Measurements from ENCODE around the gene TOMM6. TPM values are rescaled to one million over a fixed set of nuclear protein-coding genes. Genes with fewer than 3 reads are reported as not detected.

Gene TOMM6
- polyA plus RNA-seq, 1 of the 3 experiments (the other 2 are of a cell fraction), result 493 TPM

DNA sequence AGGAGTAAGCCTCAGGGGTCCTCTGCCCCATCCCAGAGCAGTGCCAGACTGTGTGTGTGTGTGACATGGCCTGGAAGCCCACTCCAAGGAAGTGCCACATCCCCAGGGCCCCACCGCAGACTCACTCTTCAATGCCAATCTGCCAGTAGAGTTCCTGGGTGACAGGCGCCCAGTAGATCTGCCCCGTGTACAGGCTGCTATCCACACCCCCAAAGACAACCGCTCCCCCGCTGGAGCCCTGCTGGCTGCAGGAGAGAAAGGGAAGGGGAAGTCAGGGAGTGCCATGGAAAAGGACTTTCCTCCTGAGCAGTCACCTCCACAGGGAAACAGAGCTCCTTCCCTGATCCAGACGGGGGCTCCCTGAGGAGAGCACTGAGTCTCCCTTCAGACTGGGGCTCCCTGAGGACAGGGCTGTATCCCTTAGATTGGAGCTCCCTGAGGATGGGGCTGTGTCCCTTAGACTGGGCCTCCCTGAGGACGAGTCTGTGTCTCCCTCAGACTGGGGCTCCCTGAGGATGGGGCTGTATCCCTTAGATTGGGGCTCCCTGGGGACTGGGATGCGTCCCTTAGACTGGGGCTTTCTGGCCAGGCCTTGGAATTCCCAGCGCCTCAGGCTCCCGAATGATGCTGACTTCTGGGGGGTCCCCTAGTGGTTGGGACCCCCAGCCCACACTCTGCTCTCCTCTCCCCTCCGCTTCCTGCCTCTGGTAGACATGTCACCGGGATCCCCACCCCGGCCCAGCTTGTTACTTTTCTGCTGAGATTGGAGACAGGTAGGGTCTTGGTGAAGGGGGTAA, 46.9 kb upstream of the TOMM6 start:
- H3F3A ChIP-seq (replicated peaks; ENCODE audit: insufficient read depth), result no peaks in the 10 kb centered on the region
- no peaks in the 10 kb centered on the region for H3K9me2 ChIP-seq
- CTCF ChIA-PET, result interaction anchor here (1.3 to 2.1 kb wide), 2 partner anchors 14 to 46 kb away, joined by 4 to 13 read pairs; partner anchors contain the start of gene TOMM6
- H3K4me1 ChIP-seq (ENCODE audit: control insufficient read depth in 1 of 2, insufficient read depth in 2 of 2, low read depth in 1 of 2, low read length in 1 of 2), result peaks cover 0 to 5% of the 10 kb centered on the region in 2 experiments; a peak in 2 of 4 replicates
- H3K27ac ChIP-seq (ENCODE audit: low read depth in 2 of 2, low read length in 1 of 2), result no peak overlapping the region
- H2AFZ ChIP-seq (ENCODE audit: low read depth), result no peak overlapping the region
- H3K9me3 ChIP-seq, result no peaks in the 10 kb centered on the region
- no peak for DNase-seq
- no peaks in the 10 kb centered on the region for H3K27me3 ChIP-seq (ENCODE audit: insufficient read depth)
- no peaks in the 10 kb centered on the region for H3K79me2 ChIP-seq (ENCODE audit: insufficient read depth)
- no peak overlapping the region for H3K4me2 ChIP-seq
- TF ChIP-seq RCOR1 (IDR thresholded peaks at IDR 0.05; ENCODE audit: low read length) (no peak), MXI1 (IDR thresholded peaks at IDR 0.05; ENCODE audit: low read depth, low read length) (no peak), RFX5 (IDR thresholded peaks at IDR 0.05; ENCODE audit: low read length) (no peak), FOXJ3 (CRISPR knock-in tag; IDR thresholded peaks at IDR 0.05) (no peak), SIN3A (IDR thresholded peaks at IDR 0.05; ENCODE audit: borderline replicate concordance, low read depth, low read length) (no peak), TCF12 (IDR thresholded peaks at IDR 0.05) (no peak), MEF2A (IDR thresholded peaks at IDR 0.05; ENCODE audit: borderline replicate concordance, low read depth) (no peak)
- TF ChIP-seq, protein P1, sequence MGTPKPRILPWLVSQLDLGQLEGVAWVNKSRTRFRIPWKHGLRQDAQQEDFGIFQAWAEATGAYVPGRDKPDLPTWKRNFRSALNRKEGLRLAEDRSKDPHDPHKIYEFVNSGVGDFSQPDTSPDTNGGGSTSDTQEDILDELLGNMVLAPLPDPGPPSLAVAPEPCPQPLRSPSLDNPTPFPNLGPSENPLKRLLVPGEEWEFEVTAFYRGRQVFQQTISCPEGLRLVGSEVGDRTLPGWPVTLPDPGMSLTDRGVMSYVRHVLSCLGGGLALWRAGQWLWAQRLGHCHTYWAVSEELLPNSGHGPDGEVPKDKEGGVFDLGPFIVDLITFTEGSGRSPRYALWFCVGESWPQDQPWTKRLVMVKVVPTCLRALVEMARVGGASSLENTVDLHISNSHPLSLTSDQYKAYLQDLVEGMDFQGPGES (IDR thresholded peaks at IDR 0.05; ENCODE audit: low read depth, low read length), result no peak
- 77% methylated on average over 8 of the region's 13 CpGs for WGBS (ENCODE audit: low lambda C conversion rate)
- no peaks in the 10 kb centered on the region for H3K36me3 ChIP-seq (replicated peaks in 1 of 2; ENCODE audit: control insufficient read depth in 1 of 2, insufficient read depth in 2 of 2, low read length in 1 of 2)
- no peak overlapping the region for H3K9ac ChIP-seq
- H3K4me3 ChIP-seq (ENCODE audit: low read depth in 2 of 2, low read length in 1 of 2), result no peak overlapping the region
- H4K20me1 ChIP-seq (ENCODE audit: insufficient read depth), result no peaks in the 10 kb centered on the region
- POLR2A ChIA-PET, result no interaction called here

DNA sequence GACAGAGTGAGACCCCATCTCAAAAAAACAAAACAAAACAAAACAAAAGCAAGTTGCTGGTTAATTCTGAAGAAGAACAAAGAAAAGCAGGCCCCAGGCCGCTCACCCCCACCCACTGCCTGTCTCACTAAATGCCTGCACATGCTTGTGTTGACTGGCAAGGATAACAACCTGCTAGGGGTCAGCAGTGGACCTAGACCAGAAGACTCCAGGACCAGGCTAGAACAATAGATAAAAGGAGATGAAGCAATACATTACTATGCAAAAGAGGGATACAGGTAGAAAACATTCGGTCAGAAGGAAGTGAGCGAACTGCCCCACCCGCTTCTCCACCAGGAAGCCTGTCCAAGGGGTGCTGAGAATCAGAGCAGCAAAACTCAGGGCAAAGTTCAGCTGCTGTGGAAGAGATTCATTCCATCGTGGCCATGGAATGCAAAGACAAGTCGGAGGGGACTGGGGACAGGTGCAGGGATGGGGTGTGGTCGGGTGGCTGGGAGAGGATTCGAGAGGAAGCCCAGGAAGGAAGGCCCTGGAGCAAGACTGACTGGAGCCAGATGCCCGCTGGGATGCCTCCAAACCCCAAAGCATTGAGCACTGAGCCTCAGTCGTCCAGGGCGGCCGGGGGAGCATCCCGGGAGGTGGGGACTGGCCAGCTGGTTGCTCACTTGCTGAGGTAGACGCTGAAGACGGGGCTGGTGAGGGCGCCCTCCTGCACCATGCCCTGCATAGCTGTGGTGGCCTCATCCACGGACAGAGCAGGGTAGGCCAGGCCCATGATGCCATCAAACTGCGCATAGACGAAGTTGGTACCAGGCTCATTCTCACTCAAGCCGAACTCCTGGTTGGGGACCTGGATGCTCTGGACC, 45.6 kb upstream of the TOMM6 start:
- no peaks in the 10 kb centered on the region for H3K9me2 ChIP-seq
- H3K79me2 ChIP-seq (ENCODE audit: insufficient read depth), result no peaks in the 10 kb centered on the region
- no peak overlapping the region for H3K9ac ChIP-seq
- H3K27me3 ChIP-seq (ENCODE audit: insufficient read depth), result no peaks in the 10 kb centered on the region
- no peak overlapping the region for H3K4me3 ChIP-seq (ENCODE audit: low read depth in 2 of 2, low read length in 1 of 2)
- H3K9me3 ChIP-seq, result no peaks in the 10 kb centered on the region
- 71% methylated on average over 10 of the region's 20 CpGs for WGBS (ENCODE audit: low lambda C conversion rate)
- no peaks in the 10 kb centered on the region; a peak in 1 of 4 replicates for H3K4me1 ChIP-seq (ENCODE audit: control insufficient read depth in 1 of 2, insufficient read depth in 2 of 2, low read depth in 1 of 2, low read length in 1 of 2)
- no peak overlapping the region for H3K4me2 ChIP-seq
- H3K36me3 ChIP-seq (replicated peaks in 1 of 2; ENCODE audit: control insufficient read depth in 1 of 2, insufficient read depth in 2 of 2, low read length in 1 of 2), result no peaks in the 10 kb centered on the region
- no peak for DNase-seq
- no peaks in the 10 kb centered on the region for H3F3A ChIP-seq (replicated peaks; ENCODE audit: insufficient read depth)
- CTCF ChIA-PET, result interaction anchor here (0.7 to 1.3 kb wide), 2 partner anchors 13 to 46 kb away, joined by 3 to 4 read pairs; partner anchors contain the start of gene TOMM6
- POLR2A ChIA-PET, result no interaction called here
- H3K27ac ChIP-seq (ENCODE audit: low read depth in 2 of 2, low read length in 1 of 2), result no peak overlapping the region
- H2AFZ ChIP-seq (ENCODE audit: low read depth), result no peak overlapping the region
- no peaks in the 10 kb centered on the region for H4K20me1 ChIP-seq (ENCODE audit: insufficient read depth)
- TF ChIP-seq RXRA (IDR thresholded peaks at IDR 0.05; ENCODE audit: borderline replicate concordance, low read depth), result no peak
- TF ChIP-seq YY1 (IDR thresholded peaks at IDR 0.05; ENCODE audit: low read depth), result no peak
- no peak for TF ChIP-seq NRF1 (IDR thresholded peaks at IDR 0.05; ENCODE audit: low read depth, low read length)
- TF ChIP-seq RAD21 (IDR thresholded peaks at IDR 0.05; ENCODE audit: low read length), result no peak
- TF ChIP-seq EP300 (IDR thresholded peaks at IDR 0.05; ENCODE audit: borderline replicate concordance in 1 of 2, low read depth in 1 of 2, low read length in 1 of 2), result no peak
- TF ChIP-seq EZH2phosphoT487 (IDR thresholded peaks at IDR 0.05; ENCODE audit: borderline replicate concordance, low read depth), result no peak
- TF ChIP-seq, protein P2, sequence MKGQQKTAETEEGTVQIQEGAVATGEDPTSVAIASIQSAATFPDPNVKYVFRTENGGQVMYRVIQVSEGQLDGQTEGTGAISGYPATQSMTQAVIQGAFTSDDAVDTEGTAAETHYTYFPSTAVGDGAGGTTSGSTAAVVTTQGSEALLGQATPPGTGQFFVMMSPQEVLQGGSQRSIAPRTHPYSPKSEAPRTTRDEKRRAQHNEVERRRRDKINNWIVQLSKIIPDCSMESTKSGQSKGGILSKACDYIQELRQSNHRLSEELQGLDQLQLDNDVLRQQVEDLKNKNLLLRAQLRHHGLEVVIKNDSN (IDR thresholded peaks at IDR 0.05; ENCODE audit: borderline replicate concordance, low read depth), result no peak
- TF ChIP-seq ELF1 (IDR thresholded peaks at IDR 0.05), result no peak

Measured in SK-N-SH (cell line).